Keratinocyte (primary cell): Measurements from ENCODE around the gene ANKRD23. TPM values are rescaled to one million over a fixed set of nuclear protein-coding genes. Genes with fewer than 3 reads are reported as not detected.
"Not testable (repeated sequence)": the region's sequence is repeated elsewhere in the genome, so short reads cannot be mapped to it uniquely, and the experiment has no call there.

Experiments used
- DNase-seq: peaks from one replicate; pipeline ENCODE4 v3.0.0-alpha.2; 2011; ENCODE audit warnings: low read depth, missing footprints, low spot score
- FAIRE-seq: peaks from 2 replicates; lab custom pipeline; 2011; peaks lifted over from hg19 to GRCh38; lab: Jason Lieb, UNC
- H2AFZ ChIP-seq: 2 replicates; pipeline ENCODE4 v1.6.0; 2012; ENCODE audit warnings: low read length, control low read depth, inconsistent platforms; ENCODE audit not compliant: control insufficient read depth
- H3K27ac ChIP-seq: 2 replicates; pipeline ENCODE4 v1.5.1; 2011; ENCODE audit warnings: low read length; ENCODE audit not compliant: control insufficient read depth, insufficient read depth
- H3K27me3 ChIP-seq: 3 replicates; pipeline ENCODE4 v1.6.0; 2011; ENCODE audit warnings: low read length; ENCODE audit not compliant: control insufficient read depth, insufficient read depth; ENCODE audit errors: extremely low read depth
- H3K36me3 ChIP-seq, 2 experiments: 2 replicates in 1 of 2; 3 replicates in 1 of 2; pipeline ENCODE4 v1.5.1; 2011; ENCODE audit warnings: low read length in 2 of 2, mild to moderate bottlenecking in 1 of 2; ENCODE audit not compliant: control insufficient read depth in 2 of 2, insufficient read depth in 2 of 2; ENCODE audit errors: extremely low read depth in 1 of 2
- H3K4me1 ChIP-seq: 3 replicates; pipeline ENCODE4 v1.5.1; 2011; ENCODE audit warnings: low read length; ENCODE audit not compliant: control insufficient read depth, insufficient read depth; ENCODE audit errors: extremely low read depth
- H3K4me2 ChIP-seq: 3 replicates; pipeline ENCODE4 v1.6.0; 2011; ENCODE audit warnings: low read depth, low read length; ENCODE audit not compliant: control insufficient read depth, insufficient read depth; ENCODE audit errors: extremely low read depth
- H3K4me3 ChIP-seq, 3 experiments: fragments of 200-600 bp in 1 of 3; sonication (generic) in 1 of 3; 2 replicates in 2 of 3; 3 replicates in 1 of 3; pipeline ENCODE4 v1.5.1; 2011 to 2016; ENCODE audit warnings: low read length in 3 of 3, mild to moderate bottlenecking in 3 of 3, control low read depth in 2 of 3, inconsistent platforms in 1 of 3, low read depth in 1 of 3, mixed read lengths in 1 of 3, mixed run types in 1 of 3, moderate library complexity in 1 of 3; ENCODE audit not compliant: control insufficient read depth in 2 of 3, insufficient read depth in 2 of 3; ENCODE audit errors: extremely low read depth in 1 of 3
- H3K79me2 ChIP-seq: 2 replicates; pipeline ENCODE4 v1.6.0; 2012; ENCODE audit warnings: low read length; ENCODE audit not compliant: control insufficient read depth, insufficient read depth
- H3K9ac ChIP-seq: 3 replicates; pipeline ENCODE4 v1.6.0; 2011; ENCODE audit warnings: low read length; ENCODE audit not compliant: control insufficient read depth, insufficient read depth; ENCODE audit errors: extremely low read depth
- H3K9me1 ChIP-seq: 3 replicates; pipeline ENCODE4 v1.6.0; 2011; ENCODE audit warnings: low read length; ENCODE audit not compliant: control insufficient read depth, insufficient read depth; ENCODE audit errors: extremely low read depth
- H3K9me3 ChIP-seq: 2 replicates; pipeline ENCODE4 v1.5.1; 2012; ENCODE audit warnings: low read depth, low read length; ENCODE audit not compliant: control insufficient read depth
- H4K20me1 ChIP-seq: 3 replicates; pipeline ENCODE4 v1.6.0; 2011; ENCODE audit warnings: low read length; ENCODE audit not compliant: control insufficient read depth, insufficient read depth; ENCODE audit errors: extremely low read depth
- EZH2 ChIP-seq: IDR thresholded peaks from one replicate; pipeline ENCODE4 v1.6.1; 2012; ENCODE audit warnings: inconsistent platforms, mild to moderate bottlenecking, low read length, moderate library complexity
- dilution Hi-C: fragments of 300-500 bp; cut with MboI; formaldehyde crosslinking; loops from one replicate; pipeline ENCODE4 v1.7.0; 2020; ENCODE audit warnings: low sequenced_read_pairs; ENCODE audit not compliant: extremely low pct_ligation_motif_present
- polyA plus RNA-seq, 5 experiments: library from polyadenylated mRNA; depleted of rRNA in 3 of 5; stranded (reverse) in 3 of 5; stranded (forward) in 1 of 5; unstranded in 1 of 5; fragments of >200 nt; gene quantifications; 1 replicate in 1 of 5; 2 replicates in 3 of 5; 3 replicates in 1 of 5; pipeline versions ENCODE4 v1.2.1 to v1.2.3, GENCODE V29; 2011 to 2012; ENCODE audit warnings: missing spikeins in 2 of 5, low read depth in 1 of 5, low replicate concordance in 1 of 5
- TF ChIP-seq, protein P1 (sequence below), 3 experiments: IDR thresholded peaks in 1 of 3; conservative IDR thresholded peaks in 1 of 3; optimal IDR thresholded peaks in 1 of 3; 2 replicates in 2 of 3; 3 replicates in 1 of 3; pipeline versions ENCODE3 to v1.5.1; 2011; ENCODE audit warnings: low read length in 3 of 3, mild to moderate bottlenecking in 3 of 3, moderate library complexity in 2 of 3, control low read depth in 1 of 3, inconsistent platforms in 1 of 3; ENCODE audit not compliant: insufficient read depth in 2 of 3; ENCODE audit errors: extremely low read depth in 1 of 3

Gene ANKRD23
- polyA plus RNA-seq, 1 donor (not counting 4 experiments of a cell fraction or from before 2014, with no cell fraction given), result 1.4 TPM

DNA sequence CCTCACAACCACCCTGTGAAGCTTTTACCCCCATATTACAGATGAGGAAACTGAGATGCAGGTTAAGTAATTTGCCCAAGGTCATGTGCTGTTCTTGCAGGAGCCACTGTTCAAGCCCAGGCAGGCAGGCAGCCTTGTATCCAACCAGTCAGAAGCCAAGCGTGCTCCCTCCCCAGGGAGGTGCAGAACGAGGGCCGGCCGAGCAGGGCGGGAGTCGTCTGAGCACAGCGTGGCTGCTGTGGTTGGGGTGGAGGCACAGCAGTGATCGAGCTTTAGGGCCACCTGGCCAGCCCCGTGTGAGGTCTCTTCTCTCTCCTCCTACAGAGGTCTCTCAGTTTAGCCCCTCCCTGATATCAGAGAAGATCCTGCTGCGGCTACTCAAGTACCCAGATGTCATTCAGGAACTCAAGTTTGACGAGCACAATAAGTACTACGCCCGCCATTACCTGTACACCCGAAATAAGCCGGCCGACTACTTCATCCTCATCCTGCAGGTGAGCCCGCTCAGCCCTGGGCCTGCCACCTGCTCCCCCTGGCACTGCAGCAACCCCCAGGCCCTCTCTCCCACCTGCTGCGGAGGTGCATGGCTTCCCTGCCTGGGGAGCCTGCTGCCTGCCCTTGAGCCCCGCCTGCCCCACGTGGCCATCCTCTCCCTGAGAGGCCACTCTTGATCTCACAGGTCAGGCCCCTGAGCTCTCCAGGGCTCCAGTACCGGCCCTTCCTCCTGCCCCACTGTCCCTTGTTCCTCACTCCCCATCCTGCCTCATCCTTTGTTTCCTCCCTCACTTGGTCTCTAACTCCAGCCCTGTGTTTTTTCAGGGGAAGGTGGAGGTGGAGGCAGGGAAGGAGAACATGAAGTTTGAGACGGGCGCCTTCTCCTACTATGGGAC is 44.8 kb downstream of the ANKRD23 start:
- H3K27me3 ChIP-seq, result no peaks in the 10 kb centered on the region
- FAIRE-seq (no peak), DNase-seq (no peak)
- no peak overlapping the region for H3K9ac ChIP-seq
- H3K9me1 ChIP-seq, result no peaks in the 10 kb centered on the region
- TF ChIP-seq, protein P1, sequence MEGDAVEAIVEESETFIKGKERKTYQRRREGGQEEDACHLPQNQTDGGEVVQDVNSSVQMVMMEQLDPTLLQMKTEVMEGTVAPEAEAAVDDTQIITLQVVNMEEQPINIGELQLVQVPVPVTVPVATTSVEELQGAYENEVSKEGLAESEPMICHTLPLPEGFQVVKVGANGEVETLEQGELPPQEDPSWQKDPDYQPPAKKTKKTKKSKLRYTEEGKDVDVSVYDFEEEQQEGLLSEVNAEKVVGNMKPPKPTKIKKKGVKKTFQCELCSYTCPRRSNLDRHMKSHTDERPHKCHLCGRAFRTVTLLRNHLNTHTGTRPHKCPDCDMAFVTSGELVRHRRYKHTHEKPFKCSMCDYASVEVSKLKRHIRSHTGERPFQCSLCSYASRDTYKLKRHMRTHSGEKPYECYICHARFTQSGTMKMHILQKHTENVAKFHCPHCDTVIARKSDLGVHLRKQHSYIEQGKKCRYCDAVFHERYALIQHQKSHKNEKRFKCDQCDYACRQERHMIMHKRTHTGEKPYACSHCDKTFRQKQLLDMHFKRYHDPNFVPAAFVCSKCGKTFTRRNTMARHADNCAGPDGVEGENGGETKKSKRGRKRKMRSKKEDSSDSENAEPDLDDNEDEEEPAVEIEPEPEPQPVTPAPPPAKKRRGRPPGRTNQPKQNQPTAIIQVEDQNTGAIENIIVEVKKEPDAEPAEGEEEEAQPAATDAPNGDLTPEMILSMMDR (optimal IDR thresholded peaks at IDR 0.05 in 1 of 3, IDR thresholded peaks at IDR 0.05 in 1 of 3, conservative IDR thresholded peaks at IDR 0.05 in 1 of 3; ENCODE audit: extremely low read depth in 1 of 3, insufficient read depth in 2 of 3, low read length in 3 of 3), result no peak
- no peak for TF ChIP-seq EZH2
- no peak overlapping the region for H3K4me2 ChIP-seq
- H3K9me3 ChIP-seq, result no peaks in the 10 kb centered on the region
- H3K27ac ChIP-seq, result no peak overlapping the region
- no peaks in the 10 kb centered on the region for H4K20me1 ChIP-seq
- H3K4me1 ChIP-seq, result no peaks in the 10 kb centered on the region
- no peaks in the 10 kb centered on the region for H3K79me2 ChIP-seq
- H2AFZ ChIP-seq, result no peak overlapping the region
- peaks cover 0 to 3% of the 10 kb centered on the region in 2 experiments for H3K36me3 ChIP-seq
- H3K4me3 ChIP-seq, result no peak overlapping the region
- dilution Hi-C loops, result no loop called here

DNA sequence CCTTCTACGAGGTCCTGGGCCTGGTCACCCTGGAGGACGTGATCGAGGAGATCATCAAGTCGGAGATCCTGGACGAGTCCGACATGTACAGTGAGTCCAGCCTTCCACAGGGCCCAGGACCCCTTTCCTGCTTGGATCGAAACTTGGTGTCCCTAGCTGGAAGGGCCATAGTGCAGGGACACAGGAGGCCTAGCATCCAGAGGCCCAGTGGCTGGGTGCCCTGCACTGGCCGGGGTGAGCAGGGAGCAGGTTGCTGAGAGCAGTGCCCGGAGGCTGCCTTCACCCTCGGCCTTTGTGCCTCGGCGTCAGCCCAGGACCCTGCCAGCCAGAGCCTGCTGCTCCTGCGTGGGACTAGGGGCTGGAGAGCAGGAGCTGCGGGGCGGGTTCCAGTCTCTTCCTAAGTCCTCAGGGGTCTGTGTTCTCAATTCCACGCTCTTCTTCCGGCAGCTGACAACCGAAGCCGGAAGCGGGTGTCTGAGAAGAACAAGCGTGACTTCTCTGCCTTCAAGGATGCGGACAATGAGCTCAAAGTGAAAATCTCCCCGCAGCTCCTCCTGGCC is 46.7 kb downstream of the ANKRD23 start:
- H3K4me1 ChIP-seq, result no peaks in the 10 kb centered on the region
- H3K9me3 ChIP-seq, result no peaks in the 10 kb centered on the region
- H3K27me3 ChIP-seq, result no peaks in the 10 kb centered on the region
- no peak overlapping the region for H3K4me3 ChIP-seq
- H3K4me2 ChIP-seq, result no peak overlapping the region
- dilution Hi-C loops, result no loop called here
- H3K36me3 ChIP-seq, result peaks cover 0 to 2% of the 10 kb centered on the region in 2 experiments
- H3K79me2 ChIP-seq, result no peaks in the 10 kb centered on the region
- TF ChIP-seq, protein P1 (optimal IDR thresholded peaks at IDR 0.05 in 1 of 3, IDR thresholded peaks at IDR 0.05 in 1 of 3, conservative IDR thresholded peaks at IDR 0.05 in 1 of 3; ENCODE audit: extremely low read depth in 1 of 3, insufficient read depth in 2 of 3, low read length in 3 of 3), result no peak
- no peak for TF ChIP-seq EZH2
- no peaks in the 10 kb centered on the region for H3K9me1 ChIP-seq
- DNase-seq (no peak), FAIRE-seq (no peak)
- H3K27ac ChIP-seq, result no peak overlapping the region
- H3K9ac ChIP-seq, result no peak overlapping the region
- H4K20me1 ChIP-seq, result no peaks in the 10 kb centered on the region
- no peak overlapping the region for H2AFZ ChIP-seq

DNA sequence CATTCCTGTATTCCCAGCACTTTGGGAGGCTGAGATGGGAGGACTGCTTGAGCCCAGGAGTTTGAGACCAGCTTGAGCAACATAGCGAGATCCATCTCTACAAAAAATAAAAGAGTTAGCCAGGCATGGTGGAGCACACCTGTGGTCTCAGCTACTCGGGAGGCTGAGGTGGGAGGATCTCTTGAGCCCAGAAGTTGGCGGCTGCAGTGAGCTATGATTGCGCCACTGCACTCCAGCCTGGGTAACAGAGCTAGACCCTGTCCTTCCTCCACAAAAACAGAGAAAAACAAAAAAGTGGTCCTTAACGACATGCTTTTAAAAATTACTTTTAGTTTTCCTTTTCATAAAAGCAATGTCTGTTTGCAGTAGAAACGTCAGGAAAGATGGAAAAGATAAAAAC is 47.3 kb downstream of the ANKRD23 start:
- H3K79me2 ChIP-seq, H3K4me1 ChIP-seq, H3K27me3 ChIP-seq, H3K9ac ChIP-seq, H4K20me1 ChIP-seq, H3K27ac ChIP-seq, H3K4me3 ChIP-seq, H3K4me2 ChIP-seq, H2AFZ ChIP-seq, FAIRE-seq, H3K36me3 ChIP-seq, H3K9me3 ChIP-seq, dilution Hi-C loops, DNase-seq, H3K9me1 ChIP-seq: not testable (repeated sequence)
